Measurements from ENCODE around the gene PAPOLB.

PAPOLB gene

GRCh38 chr7:4817178-4817901 lies 44.5 kb downstream of the PAPOLB start:
- intact Hi-C loops (cut with DNase I; ENCODE audit: low total_unique reads): no loop called here
- H3K27me3 ChIP-seq: peaks cover 0 to 2% of the 10 kb centered on the region in 2 donors
- no peak for TF ChIP-seq CTCF (IDR thresholded peaks at IDR 0.05)
- no peak overlapping the region for H3K27ac ChIP-seq
- DNase-seq: no peak
- H3K36me3 ChIP-seq: peaks cover 0 to 23% (median 10%) of the 10 kb centered on the region in 3 donors
- H3K9me3 ChIP-seq: no peaks in the 10 kb centered on the region
- H3K4me3 ChIP-seq: no peak overlapping the region
- peaks cover 0 to 20% (median 14%) of the 10 kb centered on the region in 4 donors for H3K4me1 ChIP-seq

- Histone ChIP-seq H3K9me3 (no peaks in the 10 kb centered on the region), H3K4me1 (peaks cover 0 to 20% (median 14%) of the 10 kb centered on the region in 4 donors), H3K4me3 (no peak overlapping the region), H3K27me3 (peaks cover 0 to 2% of the 10 kb centered on the region in 2 donors), H3K27ac (no peak overlapping the region), H3K36me3 (peaks cover 0 to 23% (median 10%) of the 10 kb centered on the region in 3 donors)
- TF ChIP-seq CTCF (IDR thresholded peaks at IDR 0.05): no peak
- intact Hi-C loops (cut with DNase I; ENCODE audit: low total_unique reads): no loop called here
- no peak for DNase-seq
Observed at GRCh38 chr7:4816419-4817080, 45.3 kb downstream of the PAPOLB start.

GRCh38 chr7:4815609-4816418 lies 46.0 kb downstream of the PAPOLB start:
- H3K27ac ChIP-seq: no peak overlapping the region
- no peak overlapping the region for H3K4me3 ChIP-seq
- H3K4me1 ChIP-seq: peaks cover 0 to 17% (median 14%) of the 10 kb centered on the region in 4 donors
- no peaks in the 10 kb centered on the region for H3K9me3 ChIP-seq
- TF ChIP-seq CTCF (IDR thresholded peaks at IDR 0.05): no peak
- intact Hi-C loops (cut with DNase I; ENCODE audit: low total_unique reads): no loop called here
- no peak for DNase-seq
- peaks cover 0 to 23% (median 10%) of the 10 kb centered on the region in 3 donors for H3K36me3 ChIP-seq
- peaks cover 0 to 2% of the 10 kb centered on the region in 2 donors for H3K27me3 ChIP-seq

GRCh38 chr7:4815121-4815520 lies 46.7 kb downstream of the PAPOLB start:
- intact Hi-C loops (cut with DNase I; ENCODE audit: low total_unique reads): no loop called here
- TF ChIP-seq CTCF (IDR thresholded peaks at IDR 0.05): no peak
- peaks cover 0 to 2% of the 10 kb centered on the region in 2 donors for H3K27me3 ChIP-seq
- H3K36me3 ChIP-seq: peaks cover 0 to 28% (median 10%) of the 10 kb centered on the region in 3 donors
- no peak overlapping the region for H3K4me3 ChIP-seq
- H3K4me1 ChIP-seq: peaks cover 0 to 11% (median 9%) of the 10 kb centered on the region in 4 donors
- no peak for DNase-seq
- H3K9me3 ChIP-seq: no peaks in the 10 kb centered on the region
- no peak overlapping the region for H3K27ac ChIP-seq

- Histone ChIP-seq H3K4me3 (no peak overlapping the region), H3K36me3 (peaks cover 0 to 28% (median 10%) of the 10 kb centered on the region in 3 donors), H3K4me1 (peaks cover 0 to 4% (median 2%) of the 10 kb centered on the region in 4 donors), H3K9me3 (no peaks in the 10 kb centered on the region), H3K27me3 (peaks cover 0 to 2% of the 10 kb centered on the region in 2 donors), H3K27ac (no peak overlapping the region)
- TF ChIP-seq CTCF (IDR thresholded peaks at IDR 0.05): no peak
- intact Hi-C loops (cut with DNase I; ENCODE audit: low total_unique reads): no loop called here
- no peak for DNase-seq
Observed at GRCh38 chr7:4814433-4814832, 47.4 kb downstream of the PAPOLB start.
